Subcutaneous adipose tissue (tissue), 4 donors: ENCODE measurements around the gene STXBP1. TPM values are rescaled to one million over a fixed set of nuclear protein-coding genes. Genes with fewer than 3 reads are reported as not detected.

Source experiments
- total RNA-seq, 4 donors: library from RNA; depleted of rRNA; stranded (reverse); fragments of >200 nt; gene quantifications; one replicate each; pipeline ENCODE4 v1.1.0, GENCODE V29; 2016
- TF ChIP-seq, protein P1 (sequence below): fragments of 450-650 bp; IDR thresholded peaks from one replicate; pipeline ENCODE4 v1.5.1; 2016; ENCODE audit warnings: low read depth, mild to moderate bottlenecking, control low read depth, antibody characterized with exemption, moderate library complexity

STXBP1 gene
- total RNA-seq, 4 donors from 2014 or later: 23.2 to 116 (median 69.3) TPM

DNA sequence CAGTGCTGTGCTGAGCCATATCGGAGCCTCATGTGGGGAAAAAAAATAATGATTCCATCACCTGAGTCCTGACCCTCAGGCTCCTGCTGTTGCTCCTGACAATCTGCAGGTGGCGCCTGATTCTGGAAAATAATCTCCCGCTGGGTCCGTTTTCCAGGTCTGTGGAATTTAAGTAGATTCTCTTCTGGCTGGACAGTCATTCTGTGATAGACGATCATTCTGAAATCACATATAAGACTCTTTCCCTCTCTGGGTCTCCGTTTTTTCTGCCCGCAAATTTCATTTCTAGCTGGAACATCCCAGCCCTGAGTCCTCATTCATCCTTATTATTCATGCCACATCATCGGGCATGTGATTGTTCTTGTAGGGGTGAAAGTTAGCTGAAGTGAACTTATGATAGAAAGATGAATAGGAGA lies 22.1 kb upstream of the STXBP1 start:
- TF ChIP-seq, protein P1, sequence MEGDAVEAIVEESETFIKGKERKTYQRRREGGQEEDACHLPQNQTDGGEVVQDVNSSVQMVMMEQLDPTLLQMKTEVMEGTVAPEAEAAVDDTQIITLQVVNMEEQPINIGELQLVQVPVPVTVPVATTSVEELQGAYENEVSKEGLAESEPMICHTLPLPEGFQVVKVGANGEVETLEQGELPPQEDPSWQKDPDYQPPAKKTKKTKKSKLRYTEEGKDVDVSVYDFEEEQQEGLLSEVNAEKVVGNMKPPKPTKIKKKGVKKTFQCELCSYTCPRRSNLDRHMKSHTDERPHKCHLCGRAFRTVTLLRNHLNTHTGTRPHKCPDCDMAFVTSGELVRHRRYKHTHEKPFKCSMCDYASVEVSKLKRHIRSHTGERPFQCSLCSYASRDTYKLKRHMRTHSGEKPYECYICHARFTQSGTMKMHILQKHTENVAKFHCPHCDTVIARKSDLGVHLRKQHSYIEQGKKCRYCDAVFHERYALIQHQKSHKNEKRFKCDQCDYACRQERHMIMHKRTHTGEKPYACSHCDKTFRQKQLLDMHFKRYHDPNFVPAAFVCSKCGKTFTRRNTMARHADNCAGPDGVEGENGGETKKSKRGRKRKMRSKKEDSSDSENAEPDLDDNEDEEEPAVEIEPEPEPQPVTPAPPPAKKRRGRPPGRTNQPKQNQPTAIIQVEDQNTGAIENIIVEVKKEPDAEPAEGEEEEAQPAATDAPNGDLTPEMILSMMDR: no peak

DNA sequence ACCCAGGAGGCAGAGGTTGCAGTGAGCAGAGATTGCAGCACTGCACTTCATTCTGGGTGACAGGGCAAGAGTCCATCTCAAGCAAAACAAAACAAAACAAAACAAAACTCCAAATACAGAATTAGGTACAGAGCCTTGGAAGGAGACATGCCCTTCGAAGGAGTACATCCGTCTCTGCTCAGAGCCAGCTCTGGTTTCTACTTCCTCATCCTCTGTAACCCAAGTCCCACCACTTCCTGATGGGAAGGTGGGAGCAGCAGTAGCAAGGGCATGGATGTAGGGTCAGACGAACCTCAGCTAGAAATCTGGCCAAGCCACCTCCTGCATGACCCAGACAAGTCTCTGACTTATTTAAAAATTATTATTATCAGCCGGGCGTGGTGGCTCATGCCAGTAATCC lies 16.5 kb upstream of the STXBP1 start:
- TF ChIP-seq, protein P1: no peak

DNA sequence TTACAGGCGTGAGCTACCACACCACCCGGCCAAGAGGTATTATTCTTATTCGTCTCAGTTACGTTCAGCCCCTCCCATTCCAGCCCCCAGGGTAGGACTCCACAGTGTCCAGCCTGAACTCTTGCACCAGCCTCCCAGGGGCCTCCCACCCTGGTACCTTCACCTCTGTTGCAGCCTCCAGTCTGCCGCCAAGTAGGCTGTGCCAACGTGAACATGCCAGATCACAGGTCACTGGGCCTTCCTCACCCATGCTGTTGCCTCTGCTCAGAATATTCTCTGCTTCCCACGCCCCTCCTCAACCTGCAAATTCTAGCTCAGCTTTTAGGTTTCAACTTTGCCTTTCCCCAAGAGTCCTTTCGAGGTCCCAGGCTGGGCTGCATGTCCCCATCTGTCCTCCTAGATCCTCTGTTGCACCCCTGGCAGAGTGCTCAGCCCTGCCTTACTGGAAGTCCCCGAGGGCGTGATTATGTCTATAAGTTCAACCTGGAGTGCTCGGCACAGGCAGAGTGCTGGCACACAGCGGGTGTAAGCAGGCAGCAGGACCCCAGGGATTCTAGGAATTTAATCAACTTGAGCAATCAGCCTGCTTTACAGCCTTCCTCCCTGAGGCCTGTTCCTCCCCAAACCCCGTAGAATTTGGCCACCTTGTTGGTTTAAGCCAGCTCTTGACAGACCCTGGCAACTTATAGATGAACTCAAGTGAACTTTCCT lies 13.1 kb upstream of the STXBP1 start:
- TF ChIP-seq, protein P1: no peak

DNA sequence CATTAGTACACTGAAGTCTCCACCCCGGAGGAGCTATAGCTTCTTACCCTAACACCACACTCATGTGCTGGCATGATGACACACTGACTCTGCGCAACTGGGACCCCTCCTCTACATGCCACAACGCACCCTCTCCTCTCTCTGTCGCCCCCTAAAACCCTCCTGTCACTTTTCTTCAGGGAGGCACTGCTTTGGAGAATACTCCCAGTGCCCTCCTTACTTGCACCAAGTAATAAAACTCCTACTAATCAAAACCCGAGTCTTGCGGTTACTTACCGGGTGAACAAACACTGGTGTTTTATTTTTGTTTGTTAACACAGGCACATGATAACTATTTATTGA lies 12.6 kb upstream of the STXBP1 start:
- TF ChIP-seq, protein P1: no peak

DNA sequence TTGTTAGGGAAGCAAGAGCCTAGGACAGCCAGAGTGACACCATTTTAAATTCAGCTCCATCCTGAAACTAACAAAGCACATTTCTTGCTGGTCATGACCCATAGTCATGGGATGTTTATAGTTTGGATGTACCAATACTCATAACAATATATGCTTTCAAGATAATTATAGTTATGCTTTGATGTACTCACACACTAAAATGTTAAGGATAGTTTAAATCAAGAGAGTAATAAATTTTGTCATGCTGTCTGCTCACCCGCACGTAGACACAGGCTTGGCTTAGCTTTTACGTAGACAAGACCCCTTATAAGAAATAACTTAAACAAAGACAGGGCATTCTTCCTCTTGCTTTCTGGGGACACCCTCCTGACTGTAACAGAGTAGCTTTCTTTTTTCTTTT lies 8.9 kb upstream of the STXBP1 start:
- TF ChIP-seq, protein P1: no peak

DNA sequence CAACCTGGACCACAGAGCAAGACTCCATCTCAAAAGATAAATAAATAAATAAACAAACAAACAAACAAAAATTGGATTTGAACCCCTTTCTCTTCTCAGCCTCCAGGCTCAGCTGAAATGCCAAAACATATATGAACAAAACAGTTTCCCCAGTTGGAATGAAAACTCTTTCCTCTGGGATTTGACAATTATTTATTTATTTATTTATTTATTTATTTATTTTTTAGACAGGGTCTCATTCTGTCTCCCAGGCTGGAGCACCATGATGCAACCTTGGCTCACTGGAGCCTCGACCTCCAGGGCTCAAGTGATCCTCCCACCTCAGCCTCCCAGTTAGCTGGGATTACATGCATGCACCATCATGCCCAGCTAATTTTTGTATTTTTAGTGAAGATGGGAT lies 6.0 kb upstream of the STXBP1 start:
- TF ChIP-seq, protein P1: no peak

DNA sequence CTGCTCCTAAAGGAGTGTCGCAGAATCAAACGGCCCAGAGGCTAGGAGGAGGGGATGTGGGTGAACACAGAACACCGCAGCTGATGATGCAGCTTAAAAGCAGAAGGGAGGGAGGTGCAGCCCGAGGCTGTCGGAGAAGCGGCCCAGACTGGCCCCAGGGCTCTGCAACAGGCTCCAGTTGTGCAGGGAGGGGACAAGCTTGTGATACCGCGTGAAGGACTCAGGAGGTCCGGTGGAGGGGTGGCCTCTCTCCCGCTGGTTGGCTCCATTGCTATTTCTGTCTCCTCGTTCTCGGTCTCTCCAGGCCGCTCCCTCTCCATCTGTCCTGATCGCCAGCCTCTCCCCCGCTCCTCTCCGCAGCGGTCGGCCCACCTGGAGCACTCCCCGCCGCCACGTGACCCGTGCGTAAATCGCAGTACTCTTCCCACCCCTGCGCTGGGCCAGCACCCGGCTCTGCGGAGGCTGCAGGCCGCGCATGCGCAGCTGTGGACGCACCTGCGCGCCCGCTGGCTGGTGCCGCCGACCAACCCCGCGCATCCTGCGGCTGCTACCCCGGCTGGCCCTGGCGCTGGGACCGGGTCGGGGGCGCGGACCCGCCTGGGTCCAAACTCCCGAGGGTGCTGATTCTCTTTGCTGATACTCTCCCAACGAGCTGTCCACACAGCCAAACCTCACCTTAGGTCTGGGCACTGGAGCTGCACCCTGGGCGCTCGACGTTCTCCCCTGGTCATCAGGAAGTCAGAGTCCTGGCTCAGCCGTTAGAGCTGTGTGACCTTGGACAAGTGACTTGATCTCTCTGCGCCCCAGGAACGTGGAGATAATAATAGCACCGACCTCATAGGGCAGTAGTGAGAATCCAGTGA lies 3.7 kb upstream of the STXBP1 start:
- TF ChIP-seq, protein P1: no peak
